Measurements from ENCODE around the gene S100A8.
"Not testable (repeated sequence)": the region's sequence is repeated elsewhere in the genome, so short reads cannot be mapped to it uniquely, and the experiment has no call there.

The S100A8 gene

GRCh38 chr1:153390938-153391710 is at the start of gene S100A8:
S100A8 (minus strand) TSS chr1:153391073; CDS start chr1:153390535, 538 bp downstream.
- DNase-seq (ENCODE audit: low read depth in 2 of 2): no peak

GRCh38 chr1:153439273-153439672 is 48.4 kb upstream of the S100A8 start:
- no peak for DNase-seq (ENCODE audit: low read depth in 2 of 2)

- no peak for DNase-seq (ENCODE audit: low read depth in 2 of 2)
These were observed 47.7 kb upstream of the S100A8 start for GRCh38 chr1:153438599-153438998.

- no peak for DNase-seq (ENCODE audit: low read depth in 2 of 2)
These were observed 46.4 kb upstream of the S100A8 start for GRCh38 chr1:153437236-153437635.

- DNase-seq (ENCODE audit: low read depth in 2 of 2): no peak
These were observed 44.0 kb upstream of the S100A8 start for GRCh38 chr1:153434746-153435455.

GRCh38 chr1:153432874-153433681 is 42.2 kb upstream of the S100A8 start:
- no peak for DNase-seq (ENCODE audit: low read depth in 2 of 2)

- DNase-seq (ENCODE audit: low read depth in 2 of 2): no peak
These were observed 41.1 kb upstream of the S100A8 start for GRCh38 chr1:153431928-153432327.

- DNase-seq (ENCODE audit: low read depth in 2 of 2): no peak
These were observed 40.6 kb upstream of the S100A8 start for GRCh38 chr1:153431427-153431826.

- no peak for DNase-seq (ENCODE audit: low read depth in 2 of 2)
These were observed 40.1 kb upstream of the S100A8 start for GRCh38 chr1:153431002-153431401.

GRCh38 chr1:153430561-153430960 is 39.7 kb upstream of the S100A8 start:
- no peak for DNase-seq (ENCODE audit: low read depth in 2 of 2)

GRCh38 chr1:153430166-153430553 is 39.3 kb upstream of the S100A8 start:
- no peak for DNase-seq (ENCODE audit: low read depth in 2 of 2)

- DNase-seq (ENCODE audit: low read depth in 2 of 2): no peak
These were observed 38.6 kb upstream of the S100A8 start for GRCh38 chr1:153429266-153430165.

GRCh38 chr1:153428791-153429190 is 37.9 kb upstream of the S100A8 start:
- no peak for DNase-seq (ENCODE audit: low read depth in 2 of 2)

- no peak for DNase-seq (ENCODE audit: low read depth in 2 of 2)
These were observed 37.3 kb upstream of the S100A8 start for GRCh38 chr1:153428073-153428638.

- DNase-seq (ENCODE audit: low read depth in 2 of 2): no peak
These were observed 35.9 kb upstream of the S100A8 start for GRCh38 chr1:153426809-153427208.

- peak; percentile 10 to 18 for DNase-seq (ENCODE audit: low read depth in 2 of 2)
These were observed 31.7 kb upstream of the S100A8 start for GRCh38 chr1:153422450-153423068.

- DNase-seq (ENCODE audit: low read depth in 2 of 2): no peak
These were observed 29.4 kb upstream of the S100A8 start for GRCh38 chr1:153420306-153420705.

- not testable (repeated sequence) for DNase-seq (ENCODE audit: low read depth in 2 of 2)
These were observed 28.5 kb upstream of the S100A8 start for GRCh38 chr1:153419436-153419793.

GRCh38 chr1:153418758-153419435 is 28.0 kb upstream of the S100A8 start:
- DNase-seq (ENCODE audit: low read depth in 2 of 2): not testable (repeated sequence)

Measured in stimulated activated CD8-positive, alpha-beta memory T cell treated with anti-CD3 and anti-CD28 coated beads, Interleukin-15, amount 100 ng/mL, for 48 hours (primary cell).